ENCODE data around the gene XPNPEP3. TPM values are rescaled to one million over a fixed set of nuclear protein-coding genes. Genes with fewer than 3 reads are reported as not detected.

Gene XPNPEP3
- 5.1 and 7.4 TPM in 2 replicates for total RNA-seq

DNA sequence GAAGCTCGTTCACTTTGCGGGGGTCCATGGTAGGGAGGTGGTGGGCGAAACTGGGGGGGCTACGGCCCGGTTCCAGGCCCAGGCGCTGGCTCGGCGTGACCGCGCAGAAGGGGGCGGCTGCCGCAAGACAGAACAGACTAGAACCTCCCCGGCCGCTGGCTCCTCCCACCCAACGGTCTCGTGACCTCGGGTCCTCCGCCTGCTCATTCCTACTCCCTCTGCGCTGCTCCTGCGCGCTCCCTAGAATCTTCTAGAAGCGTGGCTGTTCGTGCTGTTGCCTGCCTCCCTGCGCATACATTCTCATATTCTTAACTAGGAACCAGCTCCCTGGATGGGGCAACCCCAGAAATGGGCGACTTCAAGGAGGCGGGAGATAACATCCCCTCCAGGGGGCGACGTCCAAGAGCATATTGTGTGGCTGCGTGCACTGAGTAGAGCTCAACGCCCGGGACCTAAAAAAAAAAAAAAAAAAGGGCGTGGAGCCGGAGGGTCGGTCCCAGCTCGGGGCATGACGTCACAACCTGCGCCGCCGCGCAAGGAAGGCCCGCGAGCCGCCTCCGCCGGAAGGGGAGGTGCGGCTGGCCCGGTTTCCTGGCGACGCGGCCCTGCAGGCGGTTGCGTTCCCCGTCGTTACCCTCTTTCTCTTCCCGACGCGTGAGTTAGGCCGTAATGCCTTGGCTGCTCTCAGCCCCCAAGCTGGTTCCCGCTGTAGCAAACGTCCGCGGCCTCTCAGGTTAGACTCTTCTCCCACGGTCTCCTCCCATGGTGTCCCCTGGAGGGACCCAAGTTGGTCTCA, at the start of gene XPNPEP3, which contains the start of gene ST13:
Gene XPNPEP3, plus strand, starts transcription at position 636 of the 796 bp plus-strand sequence. Its CDS starts 34 bp downstream, at position 670.
Gene ST13, minus strand, starts transcription at position 127 of the 796 bp plus-strand sequence. Its CDS starts 99 bp downstream, at position 28.

DNA sequence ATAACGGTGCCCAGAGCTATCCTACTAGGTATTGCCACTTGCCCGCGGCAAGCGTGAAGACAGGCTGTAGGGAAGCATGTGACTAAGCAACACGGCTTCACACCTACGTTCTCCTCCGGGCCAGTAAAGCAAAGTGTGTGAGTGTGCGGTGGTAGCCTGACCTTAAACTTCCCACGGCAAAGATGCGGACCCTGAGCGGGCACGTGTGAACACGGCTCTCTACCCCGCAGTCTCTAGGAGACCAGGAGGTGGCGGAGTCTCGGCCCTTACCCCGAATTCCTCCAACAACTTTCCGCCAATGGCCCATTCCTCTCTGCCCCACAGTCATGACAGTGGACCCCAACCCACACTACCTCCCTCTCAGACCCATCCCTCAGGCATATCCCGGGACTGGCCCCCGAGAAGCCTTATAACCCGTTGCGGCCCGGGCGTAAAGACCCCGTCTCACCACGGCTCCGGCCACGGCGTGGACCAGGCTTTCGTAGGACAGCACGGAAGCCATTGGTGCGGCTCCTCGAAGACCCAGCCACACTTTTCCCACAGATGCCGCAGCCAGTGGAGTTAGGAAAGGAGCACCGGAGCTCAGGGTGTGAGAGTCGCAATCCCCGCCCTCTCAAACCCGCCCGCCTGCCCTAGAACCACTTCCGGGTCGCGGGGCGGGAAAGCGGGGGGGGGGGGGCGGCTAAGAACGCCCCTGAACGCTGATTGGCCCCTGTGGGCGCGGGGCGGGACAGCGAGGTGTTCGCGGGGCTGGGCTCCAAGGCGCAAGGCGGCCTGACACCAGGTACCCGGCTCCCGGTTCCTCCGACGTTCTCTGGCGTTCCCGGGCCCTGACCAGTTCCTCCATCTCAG, 38.0 kb upstream of the XPNPEP3 start, which contains the start of gene SLC25A17:
Gene SLC25A17, minus strand, starts transcription at position 600 of the 852 bp plus-strand sequence. Its CDS starts 98 bp downstream, at position 502.

DNA sequence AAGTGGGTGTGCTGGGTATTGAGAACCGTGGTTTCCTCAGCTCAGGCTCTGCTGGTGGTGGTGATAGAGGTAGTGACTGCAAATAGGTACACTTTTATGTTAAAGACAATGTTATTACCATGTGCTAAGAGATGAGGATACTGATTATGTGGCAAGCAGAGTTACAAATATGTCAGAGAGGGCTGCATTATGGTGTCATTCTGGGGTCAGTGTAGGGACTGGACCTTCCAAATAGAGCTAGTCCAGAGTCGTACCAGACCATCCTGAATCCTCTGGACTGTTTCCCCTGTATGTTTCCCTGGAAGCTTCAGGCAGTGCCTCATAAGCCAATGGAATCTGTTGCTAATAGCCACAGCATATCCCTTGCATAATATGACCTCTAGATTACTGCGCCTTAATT, 5.1 kb downstream of the XPNPEP3 start, which contains the start of gene DNAJB7:
Gene DNAJB7, minus strand, starts transcription at position 101 of the 400 bp plus-strand sequence. CDS start 119 bp downstream, outside the sequence.

DNA sequence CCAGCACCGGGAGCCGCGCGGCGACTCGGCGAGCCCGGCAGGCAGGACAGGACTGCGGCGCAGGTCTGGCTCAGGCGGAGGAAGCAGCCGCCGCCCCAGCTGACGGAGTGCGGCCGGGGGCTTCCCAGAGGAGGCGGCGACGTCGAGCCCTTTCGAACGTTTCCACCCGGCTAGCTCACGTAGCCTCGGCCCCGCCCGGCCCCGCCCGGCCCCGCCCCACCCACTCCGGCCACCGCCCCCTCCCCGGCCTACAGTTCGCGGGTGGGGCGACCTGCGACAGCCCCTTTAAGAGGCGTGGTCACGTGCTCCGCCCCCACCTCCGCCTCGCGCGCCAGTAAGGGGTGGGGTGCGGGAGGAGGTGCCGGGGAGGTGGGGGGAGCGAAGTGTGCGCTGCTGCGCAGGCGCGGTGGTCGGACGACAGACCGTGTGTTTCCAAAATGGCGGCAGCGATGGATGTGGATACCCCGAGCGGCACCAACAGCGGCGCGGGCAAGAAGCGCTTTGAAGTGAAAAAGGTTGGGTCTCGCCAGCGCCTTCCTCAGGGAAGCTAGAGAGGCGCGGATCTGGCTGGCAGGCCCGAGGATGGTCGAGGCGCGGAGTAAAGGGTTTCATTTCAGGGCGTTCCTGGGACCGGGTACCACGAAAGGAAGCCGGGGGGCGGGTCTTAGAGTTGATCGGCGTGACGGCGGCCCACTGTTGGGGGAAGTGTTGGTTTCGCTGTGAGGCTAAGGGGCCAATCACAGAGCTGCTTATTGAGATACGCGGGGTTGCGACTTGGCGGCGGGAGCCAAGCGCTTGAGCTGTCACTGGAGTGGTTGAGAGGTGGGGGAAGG, 94.2 kb downstream of the XPNPEP3 start, which contains the start of gene RBX1:
Gene RBX1, plus strand, starts transcription at position 417 of the 833 bp plus-strand sequence. Its CDS starts 21 bp downstream, at position 438.

Other genes with a start within 250 kb of the XPNPEP3 start
- 16.8 and 17.2 TPM in 2 replicates for gene MRTFA, start 220.4 kb upstream of the XPNPEP3 start, total RNA-seq
- 0.11 TPM in 1 of 2 replicates, not detected in the other for gene MCHR1, start 177.7 kb upstream of the XPNPEP3 start, total RNA-seq
- gene SLC25A17, start 37.8 kb upstream of the XPNPEP3 start, total RNA-seq = 15.8 and 19.1 TPM in 2 replicates
- 202 and 254 TPM in 2 replicates for gene ST13, start 509 bp upstream of the XPNPEP3 start, total RNA-seq
- gene DNAJB7, start 5.0 kb downstream of the XPNPEP3 start, total RNA-seq = not detected in 2 replicates
- 69.2 and 79.3 TPM in 2 replicates for gene RBX1, start 94.2 kb downstream of the XPNPEP3 start, total RNA-seq
- gene EP300, start 235.4 kb downstream of the XPNPEP3 start, total RNA-seq = 35.5 and 37.7 TPM in 2 replicates

Measured in dermis lymphatic vessel endothelial cell (primary cell).